Prostate gland (tissue), 2 donors: ENCODE data around the gene KRT77. TPM values are rescaled to one million over a fixed set of nuclear protein-coding genes. Genes with fewer than 3 reads are reported as not detected.

Experiments
- DNase-seq: peaks from one replicate; pipeline ENCODE4 v3.0.0-alpha.2; 2019; ENCODE audit warnings: low spot score
- H3K27ac ChIP-seq, 2 donors: fragments of 200-600 bp; sonication (generic); 2 replicates each; pipeline ENCODE4 v1.5.1; 2017 to 2019
- H3K27me3 ChIP-seq: fragments of 200-600 bp; sonication (generic); replicated peaks from 2 replicates; pipeline ENCODE4 v1.5.1; 2019; ENCODE audit not compliant: insufficient read depth
- H3K36me3 ChIP-seq, 2 donors: fragments of 200-600 bp; sonication (generic); 1 replicate in 1 of 2; 2 replicates in 1 of 2; pipeline versions ENCODE4 v1.5.1 to v1.8.1; 2017 to 2019
- H3K4me1 ChIP-seq: fragments of 200-600 bp; sonication (generic); replicated peaks from 2 replicates; pipeline ENCODE4 v1.5.1; 2019
- H3K4me3 ChIP-seq, 2 donors: fragments of 200-600 bp; sonication (generic); 2 replicates each; pipeline ENCODE4 v1.5.1; 2017 to 2019
- H3K9me3 ChIP-seq: fragments of 200-600 bp; sonication (generic); 2 replicates; pipeline ENCODE4 v1.5.1; 2017
- CTCF ChIP-seq, 4 experiments: fragments of 200-600 bp in 2 of 4; fragments of 450-650 bp in 2 of 4; sonication (generic) in 2 of 4; IDR thresholded peaks; 1 replicate in 3 of 4; 2 replicates in 1 of 4; pipeline ENCODE4 v1.5.1; 2016 to 2019; ENCODE audit warnings: antibody characterized with exemption in 4 of 4, mild to moderate bottlenecking in 2 of 4, moderate library complexity in 2 of 4
- POLR2A ChIP-seq: fragments of 450-650 bp; IDR thresholded peaks from one replicate; pipeline ENCODE4 v1.6.1; 2016; ENCODE audit warnings: antibody characterized with exemption, mild to moderate bottlenecking
- POLR2AphosphoS5 ChIP-seq: sonication (generic); formaldehyde crosslinking; IDR thresholded peaks from one replicate; pipeline ENCODE4 v1.6.1; 2017; ENCODE audit warnings: antibody characterized with exemption
- WGBS: methylation state at CpG from one replicate; pipeline ENCODE4 v1.1.5; 2018; 5-methylcytosine and 5-hydroxymethylcytosine counted together
- intact Hi-C: fragments of 100-400 bp; cut with DNase I; formaldehyde crosslinking; loops from one replicate; pipeline ENCODE4 v1.14.2; 2022
- total RNA-seq, 2 donors: library from RNA; depleted of rRNA; stranded (reverse); fragments of >200 nt; gene quantifications; one replicate each; pipeline ENCODE4 v1.1.0, GENCODE V29; 2016

Gene KRT77
- total RNA-seq, 2 donors from 2014 or later, result 0.09 to 0.57 TPM

- Histone ChIP-seq H3K4me3 (no peak overlapping the region), H3K27me3 (peaks cover 12% of the 10 kb centered on the region), H3K36me3 (no peaks in the 10 kb centered on the region), H3K27ac (no peak overlapping the region), H3K9me3 (no peaks in the 10 kb centered on the region), H3K4me1 (no peaks in the 10 kb centered on the region)
- intact Hi-C loops, result no loop called here
- no peak for TF ChIP-seq CTCF (IDR thresholded peaks at IDR 0.05)
- TF ChIP-seq POLR2AphosphoS5, result no peak
- no peak for TF ChIP-seq POLR2A
- DNase-seq, result no peak
Measured at GRCh38 chr12:52662918-52663229, 40.5 kb downstream of the KRT77 start.

DNA sequence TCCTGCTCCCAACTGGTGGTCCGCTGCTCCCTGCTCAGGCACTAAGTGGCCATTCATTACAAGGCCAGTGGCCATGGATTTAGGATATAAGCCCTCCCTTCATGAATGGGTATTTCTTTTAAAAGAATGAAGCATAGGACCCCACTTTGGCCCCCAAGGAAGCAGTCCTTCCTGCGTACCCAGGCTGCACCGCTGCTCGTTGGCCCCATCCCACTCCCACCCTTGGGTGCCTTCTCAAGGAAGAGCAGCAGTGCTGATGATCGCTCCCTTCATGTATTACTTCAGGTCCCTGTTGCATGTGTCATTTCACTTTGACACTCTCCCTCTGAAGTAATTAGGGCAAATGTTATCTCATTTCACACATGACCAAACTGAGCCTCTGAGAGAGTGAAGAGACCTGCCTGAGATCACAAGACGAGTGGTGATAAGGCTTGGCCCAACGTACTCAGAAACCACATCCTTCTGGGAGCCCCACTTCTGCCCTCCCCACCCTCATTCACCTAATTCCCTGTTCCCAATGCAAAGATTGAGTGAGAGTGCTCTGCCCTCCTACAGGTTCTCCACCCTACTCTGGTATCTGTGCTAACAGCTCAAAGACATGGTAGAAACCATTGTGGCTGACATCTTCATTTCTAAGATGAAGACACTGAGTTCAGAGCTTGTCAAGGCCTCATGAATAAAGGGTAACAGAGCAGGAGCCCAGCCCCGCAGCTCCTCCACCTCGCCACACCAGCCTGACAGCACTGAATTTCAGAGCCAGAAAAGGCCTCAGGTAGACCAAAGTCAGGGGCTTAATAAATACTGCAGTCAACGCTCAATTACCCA lies 41.0 kb downstream of the KRT77 start:
- Histone ChIP-seq H3K27me3 (peaks cover 14% of the 10 kb centered on the region), H3K9me3 (no peaks in the 10 kb centered on the region), H3K4me3 (no peak overlapping the region), H3K4me1 (no peaks in the 10 kb centered on the region), H3K27ac (no peak overlapping the region), H3K36me3 (no peaks in the 10 kb centered on the region)
- WGBS, result 77% methylated on average over 10 of the region's 10 CpGs
- TF ChIP-seq POLR2A (no peak), CTCF (IDR thresholded peaks at IDR 0.05) (no peak), POLR2AphosphoS5 (no peak)
- no peak for DNase-seq
- intact Hi-C loops, result no loop called here

DNA sequence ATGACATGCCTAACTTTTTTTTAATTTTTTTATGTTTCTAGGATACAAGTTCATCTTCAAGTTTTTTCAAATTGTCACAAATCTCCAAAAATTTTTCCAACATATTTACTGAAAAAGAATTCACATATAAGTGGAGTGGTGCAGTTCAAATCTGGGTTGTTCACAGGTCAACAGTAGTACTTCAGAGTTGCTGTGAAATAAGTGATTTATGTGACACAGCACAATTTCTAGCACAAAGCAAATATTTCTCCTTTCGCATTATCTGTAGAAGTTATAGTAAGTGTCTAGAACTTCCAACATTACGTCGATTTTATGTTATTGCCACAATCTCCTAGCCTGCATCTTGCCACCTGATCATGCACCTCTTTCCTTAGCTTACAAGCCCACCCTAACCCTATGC lies 41.7 kb downstream of the KRT77 start:
- H3K4me3 ChIP-seq, result no peak overlapping the region
- no peaks in the 10 kb centered on the region for H3K9me3 ChIP-seq
- no peaks in the 10 kb centered on the region for H3K4me1 ChIP-seq
- intact Hi-C loops, result no loop called here
- H3K36me3 ChIP-seq, result no peaks in the 10 kb centered on the region
- no peak overlapping the region for H3K27ac ChIP-seq
- 82% methylated on average over 3 of the region's 3 CpGs for WGBS
- H3K27me3 ChIP-seq, result peaks cover 14% of the 10 kb centered on the region
- TF ChIP-seq POLR2AphosphoS5 (no peak), POLR2A (no peak), CTCF (IDR thresholded peaks at IDR 0.05) (no peak)
- no peak for DNase-seq

- H3K9me3 ChIP-seq, result no peaks in the 10 kb centered on the region
- TF ChIP-seq POLR2A, result no peak
- TF ChIP-seq POLR2AphosphoS5, result no peak
- TF ChIP-seq CTCF (IDR thresholded peaks at IDR 0.05), result no peak
- H3K36me3 ChIP-seq, result no peaks in the 10 kb centered on the region
- H3K4me3 ChIP-seq, result no peak overlapping the region
- H3K27ac ChIP-seq, result no peak overlapping the region
- H3K4me1 ChIP-seq, result no peaks in the 10 kb centered on the region
- no peak for DNase-seq
- WGBS, result 89% methylated on average over 3 of the region's 3 CpGs
- peaks cover 14% of the 10 kb centered on the region for H3K27me3 ChIP-seq
- intact Hi-C loops, result no loop called here
Measured at GRCh38 chr12:52660934-52661499, 42.3 kb downstream of the KRT77 start.

DNA sequence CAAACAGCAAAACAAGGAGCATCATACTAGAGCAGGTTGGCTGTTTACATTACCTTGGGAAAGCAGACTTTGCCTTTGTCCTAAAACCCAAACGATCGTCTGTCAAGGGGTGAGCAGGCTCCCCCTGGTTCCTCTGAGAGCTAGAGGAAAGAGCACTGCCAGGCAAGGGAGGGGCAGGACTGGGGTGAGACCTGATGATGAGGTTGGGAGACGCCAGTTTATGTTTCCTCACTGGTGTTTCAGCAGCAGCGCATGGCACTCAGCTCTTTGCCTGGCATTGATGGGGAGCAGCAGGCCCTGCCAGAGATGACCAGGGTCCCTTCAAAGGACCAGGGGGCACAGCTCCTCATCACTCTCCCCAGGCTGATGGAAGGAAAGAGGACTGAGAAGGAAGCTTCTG lies 43.4 kb downstream of the KRT77 start:
- Histone ChIP-seq H3K36me3 (no peaks in the 10 kb centered on the region), H3K27me3 (peaks cover 11% of the 10 kb centered on the region), H3K27ac (no peak overlapping the region), H3K9me3 (no peaks in the 10 kb centered on the region), H3K4me3 (no peak overlapping the region), H3K4me1 (peaks cover 9% of the 10 kb centered on the region)
- TF ChIP-seq POLR2AphosphoS5 (no peak), CTCF (IDR thresholded peaks at IDR 0.05) (no peak), POLR2A (no peak)
- no peak for DNase-seq
- WGBS, result 78% methylated on average over 4 of the region's 4 CpGs
- intact Hi-C loops, result no loop called here
